NK-92 (cell line): ENCODE results near the gene GPC1.

ENCODE experiments used
- DNase-seq: peaks from one replicate; lab custom pipeline; 2025; ENCODE audit not compliant: unreplicated experiment; lab: John Stamatoyannopoulos, UW

The GPC1 gene

DNA sequence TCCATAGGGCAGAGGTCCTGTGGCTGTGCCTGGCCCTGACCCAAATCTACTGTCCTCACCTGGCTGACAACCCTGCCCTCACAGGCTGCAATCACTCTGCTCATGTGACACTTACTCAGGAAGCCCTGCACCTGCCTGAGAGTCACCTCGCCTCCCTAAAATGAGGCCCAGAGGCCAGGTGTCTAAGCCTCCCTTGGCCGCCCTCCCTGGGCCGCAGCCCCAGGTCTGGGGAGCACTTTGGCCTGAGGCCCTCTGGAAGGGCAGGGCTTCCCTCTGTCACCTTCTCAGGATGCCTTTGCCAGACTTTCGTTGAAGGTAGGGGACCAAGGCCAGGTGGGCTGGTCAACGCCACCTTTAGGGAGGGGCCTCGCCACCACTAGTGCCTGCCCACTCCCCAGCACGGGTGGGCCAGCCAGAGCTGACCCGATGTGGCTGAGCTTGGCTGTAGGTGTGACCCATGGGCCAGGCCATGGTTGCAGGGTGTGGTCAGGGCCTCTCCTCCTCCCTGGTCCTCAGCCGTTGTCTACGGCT, 6.1 kb upstream of the GPC1 start:
- no peak for DNase-seq

GRCh38 chr2:240429872-240430491, 5.5 kb upstream of the GPC1 start:
- no peak for DNase-seq

GRCh38 chr2:240430595-240430994, 4.9 kb upstream of the GPC1 start:
- no peak for DNase-seq

DNA sequence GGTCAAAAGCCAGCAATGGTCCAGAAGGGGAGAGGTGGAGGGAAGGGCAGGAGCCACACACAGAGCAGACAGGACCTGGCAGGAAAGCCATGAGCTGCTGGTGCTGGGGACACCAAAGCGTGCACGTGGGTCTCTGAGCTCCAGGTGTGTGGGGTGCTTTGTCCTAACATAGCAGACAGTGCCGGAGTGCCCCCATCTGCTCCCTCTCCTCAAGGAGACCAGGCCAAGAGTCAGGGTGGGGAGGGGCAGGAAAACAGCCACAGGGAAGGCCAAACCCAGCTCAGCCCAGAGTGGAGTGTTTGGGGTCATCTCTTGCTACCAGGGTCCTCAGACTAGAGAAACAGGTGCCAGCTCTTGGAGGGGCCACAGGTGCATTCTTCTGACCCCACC, 4.2 kb upstream of the GPC1 start:
- no peak for DNase-seq

DNA sequence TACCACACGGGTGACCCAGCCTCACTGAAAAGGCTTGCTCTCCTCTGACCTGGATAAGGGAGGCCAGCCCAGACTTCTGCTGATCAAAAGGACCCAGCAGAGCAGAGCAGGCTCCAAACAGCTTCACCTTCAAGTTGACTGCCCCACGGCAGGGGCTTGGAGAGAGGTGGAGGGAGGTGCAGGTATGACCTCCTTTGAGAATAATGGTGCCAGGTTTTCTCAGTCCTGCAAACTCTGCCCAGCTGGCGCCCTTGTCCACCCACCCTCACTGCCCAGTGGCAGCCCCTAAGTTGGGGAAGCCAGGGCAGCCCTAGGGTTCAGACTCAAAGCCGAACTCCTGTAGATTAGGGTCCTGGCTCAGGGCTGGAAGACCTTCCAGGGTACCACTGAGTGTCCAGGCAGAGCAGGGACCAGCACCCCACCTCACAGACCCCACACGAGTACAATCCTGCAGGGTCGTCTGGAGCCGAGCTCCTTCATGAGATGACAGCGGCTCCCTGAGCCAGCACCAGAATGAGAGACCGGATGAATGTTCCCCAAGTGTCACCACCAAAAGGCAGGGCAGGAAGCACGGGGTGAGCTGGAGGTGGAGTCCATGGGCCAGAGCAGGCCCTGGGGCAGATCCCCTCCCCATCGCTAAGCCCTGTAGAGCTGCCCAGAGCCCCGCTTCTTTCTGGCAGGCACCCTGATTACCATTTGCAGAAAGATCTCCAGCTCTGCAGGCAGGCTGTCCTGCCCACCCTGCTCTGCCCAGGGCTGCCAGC, 3.6 kb upstream of the GPC1 start:
- DNase-seq = no peak

DNA sequence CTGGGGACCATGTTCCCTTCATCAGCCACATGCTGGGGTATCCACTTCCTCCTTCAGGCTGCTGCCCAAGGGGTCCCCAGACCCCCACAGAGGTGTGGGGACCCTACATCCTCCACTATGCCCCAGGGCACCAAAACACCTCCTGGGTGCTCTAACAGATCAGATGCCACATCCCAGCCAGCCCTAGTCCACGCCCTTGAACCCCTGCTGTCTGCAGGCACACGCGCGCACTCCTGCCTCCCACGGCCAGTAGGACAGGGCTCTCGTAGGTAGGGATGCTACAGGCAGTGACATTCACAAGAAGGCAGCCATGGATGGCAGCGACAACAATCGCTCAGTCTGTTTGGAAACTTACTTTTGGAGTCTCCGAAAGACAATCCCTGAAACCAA, 3.0 kb upstream of the GPC1 start:
- DNase-seq = no peak

- no peak for DNase-seq
These were observed 2.4 kb upstream of the GPC1 start for GRCh38 chr2:240432820-240433801.

DNA sequence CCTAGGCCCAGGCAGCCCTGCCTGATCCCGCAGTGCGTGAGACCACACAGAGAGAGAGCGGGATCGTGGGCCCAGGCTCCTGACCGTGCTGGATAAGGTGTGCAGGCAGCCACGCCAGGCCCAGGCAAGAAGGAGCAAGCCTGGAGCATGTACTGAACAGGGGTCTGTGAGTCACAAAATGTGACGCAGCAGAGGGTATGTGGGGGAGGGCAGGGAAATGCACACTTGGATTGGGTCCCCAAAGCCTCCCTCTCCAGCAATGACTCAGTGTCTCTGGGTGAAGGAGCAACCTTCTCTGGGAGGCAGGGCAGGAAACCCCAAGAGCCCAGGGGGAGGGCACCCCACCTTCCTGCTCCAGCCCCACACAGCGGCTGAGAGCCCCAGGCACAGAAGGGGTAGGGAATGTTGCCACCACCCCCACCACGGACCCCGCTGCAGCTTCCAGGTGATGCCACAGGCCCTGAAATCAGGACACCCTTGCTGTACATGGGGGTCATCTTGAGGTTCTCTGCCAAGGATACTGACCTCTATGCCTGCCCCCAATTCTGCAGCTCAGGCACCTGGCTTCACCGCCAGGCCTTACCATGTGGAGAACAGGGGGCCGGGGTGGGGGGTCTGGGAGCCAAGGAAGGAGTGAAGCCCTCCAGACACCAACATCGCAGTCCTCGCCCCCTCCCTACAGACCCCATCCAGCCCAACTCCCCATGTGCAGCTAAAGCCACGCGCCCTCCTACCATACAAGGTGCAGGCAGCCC, 1.3 kb upstream of the GPC1 start:
- DNase-seq = no peak

DNA sequence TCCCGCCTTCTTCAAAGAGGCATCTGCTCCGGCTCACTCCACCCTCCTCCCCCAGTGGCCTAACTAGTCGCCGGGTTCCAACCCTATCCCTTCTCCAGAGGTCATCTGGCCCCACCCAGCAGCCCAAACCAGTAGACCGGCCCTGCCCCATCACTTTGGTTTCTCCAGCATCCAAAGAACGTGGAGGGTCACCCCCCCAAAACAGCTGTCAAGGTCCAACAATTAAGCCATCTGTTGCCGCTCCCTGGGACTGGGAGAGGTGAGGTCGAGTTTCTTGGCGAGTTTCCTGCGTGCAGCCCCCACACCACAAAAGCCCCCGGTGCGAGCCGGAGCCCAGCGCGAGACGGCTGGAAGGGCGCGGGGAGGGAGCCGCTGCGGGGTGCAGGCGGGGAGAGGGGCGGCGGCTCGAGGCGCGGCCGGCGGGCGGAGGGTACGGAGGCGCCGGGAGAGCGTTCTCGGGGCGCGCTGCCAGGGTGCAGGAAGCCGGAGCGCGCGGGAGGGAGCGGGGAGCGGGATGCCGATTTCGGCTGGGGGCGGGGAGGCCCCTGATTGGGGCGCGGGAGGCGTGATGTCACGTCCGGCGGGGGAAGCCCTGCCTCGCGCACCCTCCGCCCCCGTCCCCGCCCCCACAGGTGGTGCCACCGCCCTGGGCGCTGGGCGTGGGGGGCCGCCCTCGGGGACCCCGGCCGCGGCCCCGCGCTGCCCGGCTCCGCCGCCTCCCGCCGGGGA, 571 bp upstream of the GPC1 start:
- no peak for DNase-seq

- DNase-seq = no peak
These were observed 652 bp downstream of the GPC1 start for GRCh38 chr2:240435948-240436682.

DNA sequence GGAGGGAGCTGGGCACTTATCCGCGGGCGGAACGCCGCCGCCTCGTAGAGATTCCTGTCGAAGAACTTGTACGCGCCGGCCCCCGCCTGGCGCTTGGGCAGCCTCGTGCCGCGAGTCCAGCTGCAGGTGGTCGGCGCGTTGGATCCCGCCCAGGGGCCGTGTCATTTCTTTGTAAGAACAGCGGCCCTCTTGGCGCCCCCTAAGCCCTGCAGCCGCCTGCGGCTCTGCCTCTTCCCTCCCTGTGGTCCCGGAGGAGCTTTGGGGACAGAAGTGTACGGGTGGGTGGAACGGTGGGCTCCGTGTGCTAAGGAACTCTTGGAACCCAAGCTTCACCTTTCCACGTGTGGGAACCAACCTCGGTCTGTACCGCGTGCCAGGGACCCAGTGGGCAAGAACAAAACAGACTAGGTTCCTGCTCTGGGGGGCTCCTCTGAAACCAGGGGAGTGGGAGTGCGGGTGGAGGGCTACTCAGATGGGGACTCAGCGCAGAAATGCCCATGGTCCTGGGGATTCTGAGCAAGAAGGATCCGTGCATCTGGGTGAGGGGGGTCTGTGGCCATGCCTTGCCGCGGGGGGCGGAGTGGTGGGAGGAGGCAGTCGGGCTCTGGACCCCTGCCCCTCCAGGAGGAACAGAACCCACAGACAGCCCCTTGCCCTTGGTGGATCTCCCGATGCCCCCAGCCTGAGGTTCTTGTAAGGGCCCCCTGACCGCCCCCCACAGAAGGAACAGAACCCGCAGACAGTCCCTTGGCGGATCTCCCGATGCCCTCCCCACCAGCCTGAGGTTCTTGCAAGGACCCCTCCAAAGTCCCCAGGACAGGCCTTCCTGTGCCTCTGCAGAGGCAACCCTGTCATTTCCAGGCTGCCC, 1.5 kb downstream of the GPC1 start:
- no peak for DNase-seq

DNA sequence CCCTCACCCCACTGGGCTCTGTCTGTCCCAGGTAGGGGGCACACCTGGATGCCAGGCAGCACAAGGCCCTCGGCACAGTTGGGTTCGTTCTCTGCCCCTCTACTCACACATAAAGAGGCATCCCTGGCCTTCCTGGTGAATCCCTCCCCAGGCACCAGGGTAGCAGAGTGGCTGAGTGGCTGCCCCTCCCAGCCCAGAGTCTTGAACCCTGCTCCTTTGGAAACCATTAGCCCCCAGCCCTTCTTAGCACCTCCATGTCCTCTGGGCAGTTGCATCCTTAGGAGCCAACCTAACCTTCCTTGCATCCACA, 2.0 kb downstream of the GPC1 start:
- DNase-seq = no peak

DNA sequence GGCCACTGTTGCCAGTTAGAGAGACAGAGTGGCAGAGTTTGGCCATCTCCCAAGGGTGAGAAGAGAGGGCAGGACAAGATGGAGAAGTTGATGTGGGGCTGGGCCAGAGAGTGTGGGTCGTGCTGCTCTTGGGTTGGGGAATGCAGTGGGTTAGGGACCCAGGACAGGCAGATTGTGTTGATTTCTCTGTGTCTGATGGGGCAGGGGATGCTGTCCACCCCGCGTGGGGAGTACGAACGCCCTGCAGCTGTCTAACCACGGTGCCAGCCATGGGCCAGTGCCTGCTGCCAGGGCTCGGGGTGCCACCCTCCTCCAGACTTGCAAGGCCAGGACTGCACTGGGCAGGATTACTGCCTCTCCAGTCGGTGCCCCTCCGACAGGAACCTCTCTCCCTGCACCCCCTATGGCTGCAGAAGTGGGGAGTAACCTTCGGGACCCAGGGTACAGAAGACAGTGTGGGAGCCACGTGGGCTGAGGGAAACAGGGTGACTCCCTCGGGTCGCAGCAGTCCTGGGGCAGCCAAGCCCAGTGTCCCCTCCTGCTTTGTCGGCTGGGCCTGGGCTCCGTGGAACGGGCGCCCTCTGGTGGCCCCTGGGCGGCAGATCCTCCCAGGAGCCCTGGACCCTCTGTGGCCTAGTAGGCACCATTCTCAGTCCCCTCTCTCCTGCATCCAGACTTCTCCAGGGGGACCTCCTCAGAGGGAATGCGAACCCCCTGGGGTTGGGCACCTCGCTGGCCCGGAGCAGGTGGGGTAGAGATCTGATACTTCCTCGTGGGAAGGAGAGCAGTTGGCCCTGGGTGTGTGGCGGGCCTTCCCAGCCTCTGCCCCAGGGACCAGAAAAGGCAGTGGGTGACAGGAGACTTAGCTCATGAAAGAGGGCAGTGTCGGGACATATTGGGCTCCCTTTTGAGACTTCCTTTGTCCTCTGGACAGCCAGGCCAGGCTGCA, 2.7 kb downstream of the GPC1 start:
- no peak for DNase-seq

GRCh38 chr2:240438810-240439697, 3.6 kb downstream of the GPC1 start:
- no peak for DNase-seq

- no peak for DNase-seq
These were observed 4.3 kb downstream of the GPC1 start for GRCh38 chr2:240439698-240440151.

GRCh38 chr2:240440251-240440650, 4.8 kb downstream of the GPC1 start:
- DNase-seq = no peak
